ENCODE data around the gene RNF8. TPM values are rescaled to one million over a fixed set of nuclear protein-coding genes. Genes with fewer than 3 reads are reported as not detected.

The RNF8 gene
- total RNA-seq, 2 donors from 2014 or later: 38.2 to 51.1 TPM

DNA sequence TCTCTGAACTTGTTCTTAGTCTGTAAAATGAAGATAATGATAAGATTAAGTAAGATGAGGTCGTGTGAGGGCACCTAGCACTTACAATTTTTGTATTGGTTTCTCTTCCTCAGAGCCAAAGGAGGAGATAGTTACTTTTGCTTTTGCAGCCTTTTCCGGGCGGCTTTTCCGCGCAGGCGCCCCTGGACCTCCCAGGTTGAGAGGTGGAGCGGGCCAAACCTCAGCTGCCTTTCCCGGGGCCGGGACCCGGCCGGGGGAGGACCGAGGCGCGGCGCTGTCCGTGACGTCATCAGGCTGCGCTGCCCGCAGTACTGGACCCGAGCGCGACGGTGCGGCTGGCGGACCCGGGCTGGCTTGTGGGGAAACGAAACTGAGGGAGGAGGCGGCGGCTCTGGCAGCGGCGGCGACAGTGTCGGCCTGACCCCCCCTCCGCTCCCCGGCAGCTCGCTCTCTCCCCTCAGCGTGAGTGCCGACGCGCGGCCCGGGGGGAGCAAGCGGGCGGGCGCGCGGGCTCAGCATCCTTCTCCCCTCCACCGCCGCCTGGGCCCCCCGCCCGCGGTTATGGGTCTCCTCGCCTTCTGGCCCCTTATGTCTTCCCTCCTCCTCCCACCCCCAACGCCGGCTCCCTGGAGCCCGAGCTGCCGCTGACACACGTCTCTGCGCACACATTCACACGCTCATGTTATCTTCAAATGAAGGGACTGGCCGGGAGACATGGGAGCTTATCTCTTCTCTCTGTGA, 79.3 kb downstream of the RNF8 start, which contains the start of gene CMTR1:
CMTR1 (plus strand) TSS at position 306 of the 741 bp plus-strand sequence. CDS start 2,409 bp downstream, outside the sequence.
- H3K4me3 Mint-ChIP-seq: peak within 1 kb of the TSS; percentile 88
- TF ChIP-seq, protein P1, sequence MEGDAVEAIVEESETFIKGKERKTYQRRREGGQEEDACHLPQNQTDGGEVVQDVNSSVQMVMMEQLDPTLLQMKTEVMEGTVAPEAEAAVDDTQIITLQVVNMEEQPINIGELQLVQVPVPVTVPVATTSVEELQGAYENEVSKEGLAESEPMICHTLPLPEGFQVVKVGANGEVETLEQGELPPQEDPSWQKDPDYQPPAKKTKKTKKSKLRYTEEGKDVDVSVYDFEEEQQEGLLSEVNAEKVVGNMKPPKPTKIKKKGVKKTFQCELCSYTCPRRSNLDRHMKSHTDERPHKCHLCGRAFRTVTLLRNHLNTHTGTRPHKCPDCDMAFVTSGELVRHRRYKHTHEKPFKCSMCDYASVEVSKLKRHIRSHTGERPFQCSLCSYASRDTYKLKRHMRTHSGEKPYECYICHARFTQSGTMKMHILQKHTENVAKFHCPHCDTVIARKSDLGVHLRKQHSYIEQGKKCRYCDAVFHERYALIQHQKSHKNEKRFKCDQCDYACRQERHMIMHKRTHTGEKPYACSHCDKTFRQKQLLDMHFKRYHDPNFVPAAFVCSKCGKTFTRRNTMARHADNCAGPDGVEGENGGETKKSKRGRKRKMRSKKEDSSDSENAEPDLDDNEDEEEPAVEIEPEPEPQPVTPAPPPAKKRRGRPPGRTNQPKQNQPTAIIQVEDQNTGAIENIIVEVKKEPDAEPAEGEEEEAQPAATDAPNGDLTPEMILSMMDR (conservative IDR thresholded peaks at IDR 0.05): no peak
- peak; percentile 97 for DNase-seq
- H3K27me3 ChIP-seq (ENCODE audit: control insufficient read depth, insufficient read depth, low read length, poor library complexity, severe bottlenecking): no peaks in the 10 kb centered on the region
- H3K9ac ChIP-seq (ENCODE audit: extremely low read depth, low read length, poor library complexity, severe bottlenecking): peak within 1 kb of the TSS; percentile 72
- peak within 1 kb of the TSS; percentile 95 for H3K27ac Mint-ChIP-seq
- peaks cover 16% of the 10 kb centered on the region for H3K36me3 Mint-ChIP-seq (ENCODE audit: low read depth)
- H3K4me3 ChIP-seq (ENCODE audit: low read length): peak within 1 kb of the TSS; percentile 97
- H3K4me1 ChIP-seq (ENCODE audit: control insufficient read depth, insufficient read depth, low read length): peaks cover 9% of the 10 kb centered on the region
- peaks cover 40% of the 10 kb centered on the region for H3K4me1 Mint-ChIP-seq
- H3K9me3 ChIP-seq (ENCODE audit: control insufficient read depth, low read length): no peaks in the 10 kb centered on the region
- H3K27me3 Mint-ChIP-seq (ENCODE audit: insufficient read depth): peaks cover 4% of the 10 kb centered on the region
- 0 to 3% methylated on average over 17 to 61 of the region's 61 CpGs for WGBS, 2 experiments (ENCODE audit: insufficient coverage in 1 of 2, insufficient read length in 1 of 2)
- no peaks in the 10 kb centered on the region for H3K9me3 Mint-ChIP-seq
- H3K27ac ChIP-seq (ENCODE audit: low read depth, low read length): peak within 1 kb of the TSS; percentile 41
- peaks cover 26% of the 10 kb centered on the region for H3K36me3 ChIP-seq (ENCODE audit: control insufficient read depth, insufficient read depth, low read length)

DNA sequence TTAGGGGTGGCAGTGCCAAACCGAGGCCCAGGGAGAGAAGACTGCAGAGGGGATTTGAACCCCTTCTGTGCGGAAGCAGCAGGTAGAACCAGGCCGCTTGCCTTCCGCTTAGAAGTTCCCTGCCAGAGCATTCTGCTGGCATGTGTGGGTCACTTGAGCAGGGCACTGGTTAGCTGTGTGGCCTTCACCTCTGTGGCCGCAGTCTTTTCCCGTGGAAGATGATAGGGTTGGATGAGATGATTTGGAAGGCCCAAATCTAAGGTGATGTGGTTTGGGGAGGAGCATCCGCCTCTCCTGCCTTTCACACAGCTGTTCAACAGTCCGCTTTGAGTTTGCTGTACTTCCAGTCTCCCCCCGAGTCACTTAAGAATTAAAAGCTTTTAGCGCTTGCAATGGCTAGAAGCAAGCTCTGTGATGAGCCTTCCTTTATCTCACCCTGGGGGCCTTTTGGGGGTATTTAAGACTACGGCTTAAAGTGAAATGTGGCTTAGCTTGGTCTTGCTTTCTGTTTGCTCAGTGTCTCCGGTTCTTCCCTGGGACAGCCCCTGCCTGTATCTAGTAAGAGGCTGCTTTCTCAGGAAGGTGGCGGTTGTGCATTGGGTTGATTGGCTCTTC, 80.0 kb downstream of the RNF8 start:
- no peaks in the 10 kb centered on the region for H3K9me3 ChIP-seq (ENCODE audit: control insufficient read depth, low read length)
- 35 to 52% methylated on average over 6 to 13 of the region's 13 CpGs for WGBS, 2 experiments (ENCODE audit: insufficient coverage in 1 of 2, insufficient read length in 1 of 2)
- peaks cover 26% of the 10 kb centered on the region for H3K36me3 ChIP-seq (ENCODE audit: control insufficient read depth, insufficient read depth, low read length)
- H3K27ac ChIP-seq (ENCODE audit: low read depth, low read length): peak overlapping the region; percentile 29
- H3K4me1 Mint-ChIP-seq: peaks cover 47% of the 10 kb centered on the region
- H3K27me3 ChIP-seq (ENCODE audit: control insufficient read depth, insufficient read depth, low read length, poor library complexity, severe bottlenecking): no peaks in the 10 kb centered on the region
- DNase-seq: peak; percentile 50
- H3K4me1 ChIP-seq (ENCODE audit: control insufficient read depth, insufficient read depth, low read length): peaks cover 11% of the 10 kb centered on the region
- H3K4me3 ChIP-seq (ENCODE audit: low read length): peak overlapping the region; percentile 97
- peak overlapping the region; percentile 88 for H3K4me3 Mint-ChIP-seq
- H3K9me3 Mint-ChIP-seq: no peaks in the 10 kb centered on the region
- TF ChIP-seq, protein P1 (conservative IDR thresholded peaks at IDR 0.05): no peak
- H3K36me3 Mint-ChIP-seq (ENCODE audit: low read depth): peaks cover 16% of the 10 kb centered on the region
- peak overlapping the region; percentile 72 for H3K9ac ChIP-seq (ENCODE audit: extremely low read depth, low read length, poor library complexity, severe bottlenecking)
- no peaks in the 10 kb centered on the region for H3K27me3 Mint-ChIP-seq (ENCODE audit: insufficient read depth)
- H3K27ac Mint-ChIP-seq: peak overlapping the region; percentile 95

DNA sequence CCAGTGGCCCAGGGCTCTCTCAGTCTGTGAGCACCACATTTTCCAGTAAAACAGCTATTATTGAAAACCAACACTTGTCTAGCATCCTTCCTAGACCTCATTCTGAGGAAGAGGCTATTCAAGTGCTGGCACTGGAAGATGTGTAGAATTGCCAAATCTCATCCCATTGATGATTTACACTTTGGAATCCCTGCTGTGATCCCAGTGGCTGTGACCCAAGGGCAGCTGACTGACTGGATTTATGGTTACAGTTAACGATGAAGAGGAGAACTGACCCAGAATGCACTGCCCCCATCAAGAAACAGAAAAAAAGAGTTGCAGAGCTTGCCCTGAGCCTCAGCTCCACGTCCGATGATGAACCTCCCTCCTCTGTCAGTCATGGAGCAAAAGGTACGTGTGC, 81.6 kb downstream of the RNF8 start:
- Mint-ChIP-seq H3K4me1 (peaks cover 62% of the 10 kb centered on the region), H3K4me3 (no peak overlapping the region), H3K27me3 (ENCODE audit: insufficient read depth) (no peaks in the 10 kb centered on the region), H3K36me3 (ENCODE audit: low read depth) (peaks cover 16% of the 10 kb centered on the region), H3K27ac (no peak overlapping the region), H3K9me3 (no peaks in the 10 kb centered on the region)
- 86 to 88% methylated on average over 4 of the region's 4 CpGs for WGBS, 2 experiments (ENCODE audit: insufficient coverage in 1 of 2, insufficient read length in 1 of 2)
- Histone ChIP-seq H3K4me3 (ENCODE audit: low read length) (no peak overlapping the region), H3K9me3 (ENCODE audit: control insufficient read depth, low read length) (no peaks in the 10 kb centered on the region), H3K9ac (ENCODE audit: extremely low read depth, low read length, poor library complexity, severe bottlenecking) (no peak overlapping the region), H3K4me1 (ENCODE audit: control insufficient read depth, insufficient read depth, low read length) (peaks cover 24% of the 10 kb centered on the region), H3K36me3 (ENCODE audit: control insufficient read depth, insufficient read depth, low read length) (peaks cover 27% of the 10 kb centered on the region), H3K27me3 (ENCODE audit: control insufficient read depth, insufficient read depth, low read length, poor library complexity, severe bottlenecking) (no peaks in the 10 kb centered on the region), H3K27ac (ENCODE audit: low read depth, low read length) (no peak overlapping the region)
- TF ChIP-seq, protein P1 (conservative IDR thresholded peaks at IDR 0.05): no peak
- DNase-seq: no peak
